GM19438 (cell line): ENCODE measurements around the gene JAM2.
"Not testable (repeated sequence)": the region's sequence is repeated elsewhere in the genome, so short reads cannot be mapped to it uniquely, and the experiment has no call there.

Source experiments
- ATAC-seq: cut with Tn5 transposase; IDR thresholded peaks from one replicate; pipeline ENCODE4 v1.9.1; 2021; ENCODE audit warnings: low read depth; ENCODE audit not compliant: unreplicated experiment

The JAM2 gene

DNA sequence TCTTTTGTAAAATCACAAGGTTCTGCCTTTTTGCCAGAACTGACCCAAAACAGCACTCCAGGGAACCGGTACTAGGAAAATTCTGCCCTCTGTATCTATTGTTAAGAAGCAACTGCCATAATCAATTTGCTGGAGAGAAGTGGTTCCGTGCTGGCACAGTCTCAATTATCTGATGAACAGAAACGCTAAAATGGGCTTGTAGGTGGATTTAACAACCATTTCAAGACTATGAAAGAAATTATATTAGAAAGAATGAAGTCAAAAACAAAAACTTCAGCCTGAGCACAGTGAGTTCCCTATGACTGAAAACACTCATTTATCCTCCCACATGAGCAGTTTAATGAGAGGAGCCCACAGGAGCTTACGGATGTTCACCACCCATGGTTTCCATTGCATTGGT is 4.4 kb downstream of the JAM2 start:
- ATAC-seq: no peak

DNA sequence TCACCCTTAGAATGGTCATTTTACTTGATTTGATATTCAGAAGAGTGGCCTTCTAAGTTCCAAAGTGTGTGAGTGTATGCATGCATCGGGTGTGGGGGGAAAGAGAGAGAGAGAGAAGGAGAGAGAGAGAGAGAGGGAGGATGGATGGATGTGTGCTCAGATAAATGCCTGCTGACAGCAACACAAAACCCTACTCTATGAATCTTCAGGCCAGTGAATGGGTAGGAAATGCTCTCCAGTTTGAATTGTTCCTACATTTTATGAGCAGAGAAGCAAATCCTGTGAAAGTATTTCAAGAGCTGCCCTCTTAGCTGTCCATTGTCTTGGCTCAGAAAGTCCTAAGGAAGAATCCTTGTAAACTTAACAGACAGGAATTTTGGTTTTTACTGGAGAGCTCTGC is 7.4 kb downstream of the JAM2 start:
- ATAC-seq: no peak

DNA sequence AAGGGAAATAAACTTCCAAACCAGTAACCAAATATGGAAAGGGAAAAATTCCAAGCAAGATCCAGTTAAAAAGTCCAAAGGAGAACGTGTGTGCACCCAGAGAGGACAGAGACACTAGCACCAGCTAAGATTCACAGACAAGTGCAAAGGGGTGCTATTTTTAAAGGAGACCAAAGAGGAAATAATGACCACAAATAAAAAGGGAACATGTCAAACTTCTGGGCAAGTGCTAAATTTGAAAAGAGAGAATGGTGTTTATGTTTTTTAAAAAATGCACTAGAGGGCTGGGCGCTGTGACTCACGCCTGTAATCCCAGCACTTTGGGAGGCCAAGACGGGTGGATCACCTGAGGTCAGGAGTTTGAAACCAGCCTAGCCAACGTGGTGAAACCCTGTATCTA is 8.6 kb downstream of the JAM2 start:
- no peak for ATAC-seq

DNA sequence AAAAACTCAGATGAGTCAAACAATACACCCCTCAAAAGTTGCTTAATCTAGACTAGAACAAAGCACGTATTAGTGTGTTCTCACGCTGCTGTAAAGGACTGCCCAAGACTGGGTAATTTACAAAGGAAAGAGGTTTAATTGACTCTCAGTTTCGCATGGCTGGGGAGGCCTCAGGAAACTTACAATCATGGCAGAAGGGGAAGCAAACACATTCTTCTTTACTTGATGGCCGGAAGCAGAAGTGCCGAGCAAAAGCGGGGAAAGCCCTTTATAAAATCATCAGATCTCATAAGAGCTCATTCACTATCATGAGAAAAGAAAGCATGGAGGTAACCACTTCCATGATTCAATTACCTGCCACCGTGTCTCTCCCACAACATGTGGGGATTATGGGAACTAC is 10.1 kb downstream of the JAM2 start:
- no peak for ATAC-seq

DNA sequence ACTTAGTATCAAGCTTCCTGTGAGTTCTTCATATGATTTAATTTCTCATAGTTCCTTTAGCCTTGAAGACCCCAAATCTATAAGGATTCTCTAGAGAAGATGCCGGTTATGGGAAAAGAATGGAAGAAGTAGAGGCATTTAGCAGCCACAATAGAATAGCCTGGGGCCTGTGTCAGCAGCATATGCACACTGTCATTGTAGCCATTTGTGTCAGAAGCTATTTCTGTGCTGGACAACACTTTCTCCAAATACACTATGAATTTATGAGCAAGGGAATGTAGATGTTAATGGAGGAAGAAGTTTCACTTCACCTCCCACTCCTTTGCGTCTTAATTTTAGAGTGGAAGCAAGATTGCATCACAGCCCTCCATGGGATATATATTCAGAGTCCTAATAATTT is 17.4 kb downstream of the JAM2 start:
- ATAC-seq: no peak

DNA sequence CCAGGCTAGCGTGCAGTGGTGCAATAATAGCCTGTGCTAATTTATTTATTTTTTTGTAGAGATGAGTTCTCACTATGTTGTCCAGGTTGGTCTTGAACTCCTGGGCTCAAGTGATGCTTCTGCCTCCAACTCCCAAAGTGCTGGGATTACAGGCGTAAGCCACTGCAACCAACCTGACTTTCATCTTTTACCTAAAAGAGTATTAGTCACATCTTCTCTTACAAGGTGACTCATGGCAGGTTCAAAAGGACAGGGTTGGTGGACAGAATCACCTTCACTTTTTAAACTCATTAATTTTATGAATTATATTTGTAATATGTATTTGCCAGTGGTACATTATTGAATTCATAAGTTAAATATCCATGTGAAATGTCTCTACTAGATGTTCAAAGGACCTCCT is 18.1 kb downstream of the JAM2 start:
- no peak for ATAC-seq

DNA sequence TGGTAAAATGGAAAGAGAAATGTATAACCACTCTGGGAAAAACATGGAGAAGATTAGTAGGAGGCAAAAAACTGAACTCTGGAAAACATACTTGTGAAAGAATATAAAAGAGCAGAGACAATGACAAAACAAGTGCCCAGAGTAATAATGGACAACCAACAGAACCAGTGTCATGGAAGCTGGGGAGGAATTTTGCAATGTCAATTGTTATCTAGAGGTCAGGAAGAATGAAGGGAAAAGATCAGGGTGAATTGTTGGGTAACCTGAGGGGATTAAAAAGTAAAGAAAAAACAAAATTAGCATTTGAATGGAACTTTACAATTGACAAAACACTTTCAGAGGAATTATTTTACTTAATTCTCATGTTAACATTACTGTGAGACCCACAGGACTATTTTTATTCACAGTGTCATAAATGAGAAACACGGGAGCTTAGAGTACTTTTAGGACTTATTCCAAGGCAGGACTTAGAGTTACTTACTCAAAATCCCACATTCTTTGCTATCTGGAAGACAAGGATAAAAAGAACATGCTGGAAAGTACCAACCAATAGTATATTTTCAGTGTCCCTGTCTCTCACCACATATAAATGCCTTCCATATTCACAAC is 19.5 kb downstream of the JAM2 start:
- ATAC-seq: no peak

DNA sequence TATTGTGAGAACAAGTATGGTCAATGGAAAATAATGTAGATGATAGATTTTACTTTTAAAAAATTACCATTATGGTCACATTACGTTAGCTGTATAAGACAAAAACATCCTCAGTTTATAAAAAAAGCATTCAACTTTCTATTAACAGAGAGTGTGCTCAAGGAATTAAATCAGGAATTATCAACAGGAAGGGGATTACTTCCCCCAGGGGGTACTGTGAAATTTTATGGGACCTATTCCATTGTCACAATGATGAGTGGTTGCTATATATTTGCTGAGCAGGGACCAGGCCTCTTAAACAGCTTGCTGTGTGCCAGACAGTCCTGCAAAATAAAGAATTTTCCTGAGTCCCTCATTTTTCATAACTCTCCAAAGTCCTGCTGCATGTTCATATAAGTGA is 21.2 kb downstream of the JAM2 start:
- ATAC-seq: no peak

DNA sequence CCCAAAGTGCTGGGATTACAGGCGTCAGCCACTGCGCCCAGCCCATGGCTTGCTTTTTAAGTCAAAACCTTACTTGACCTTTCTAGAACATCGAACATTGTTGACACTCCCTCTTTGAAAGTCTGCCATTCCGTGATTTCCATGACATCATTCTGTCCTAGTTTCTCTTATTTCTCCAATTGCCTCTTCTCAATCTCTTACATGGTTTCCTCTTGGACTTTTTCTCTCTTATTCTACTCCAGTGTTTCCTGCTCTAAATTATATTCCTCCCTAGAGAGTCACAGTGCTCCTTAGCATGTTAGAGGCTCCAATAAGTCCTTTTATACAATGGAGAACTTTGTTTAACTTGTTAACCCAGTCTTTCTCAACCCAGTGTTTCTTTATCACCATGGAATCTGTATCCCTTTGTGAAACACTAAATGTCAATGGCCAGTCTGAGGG is 25.5 kb downstream of the JAM2 start:
- ATAC-seq: no peak

DNA sequence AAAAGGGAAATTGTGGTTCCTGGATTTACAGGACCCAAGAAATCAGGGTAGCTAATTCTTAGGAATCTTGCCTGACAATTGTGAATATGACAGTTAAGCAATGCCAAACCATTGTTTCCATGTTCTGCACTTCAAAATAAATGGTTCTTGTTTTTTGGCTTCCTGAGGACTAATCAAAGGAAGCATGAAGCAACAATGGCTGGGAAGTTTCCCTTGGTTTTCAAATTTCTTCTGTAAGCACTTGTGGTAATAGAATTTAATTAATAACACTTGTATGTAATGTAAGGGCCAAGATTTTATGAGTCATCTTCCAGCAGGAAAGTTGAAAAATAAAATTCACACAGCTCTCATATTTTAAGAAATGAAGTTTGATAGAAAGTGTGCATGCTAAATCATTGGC is 31.7 kb downstream of the JAM2 start:
- no peak for ATAC-seq

DNA sequence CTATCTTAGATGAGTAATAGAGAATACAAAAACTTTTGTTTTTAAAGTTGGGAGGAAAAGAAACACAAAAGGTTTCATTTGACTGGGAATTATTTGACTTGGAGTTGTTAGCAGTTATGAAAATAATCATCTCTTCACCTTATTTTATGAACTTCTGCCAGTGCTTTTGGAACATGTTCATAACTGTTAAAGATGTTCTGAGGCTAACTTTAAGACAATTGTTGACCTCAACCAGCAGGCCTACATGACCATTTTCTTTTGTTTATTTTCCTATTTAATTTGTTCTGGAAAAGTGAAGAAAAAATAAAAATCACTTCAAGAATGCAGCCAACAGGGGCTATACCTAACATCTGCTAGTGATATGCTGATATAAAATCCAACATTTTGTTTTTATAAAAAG is 37.4 kb downstream of the JAM2 start:
- no peak for ATAC-seq

DNA sequence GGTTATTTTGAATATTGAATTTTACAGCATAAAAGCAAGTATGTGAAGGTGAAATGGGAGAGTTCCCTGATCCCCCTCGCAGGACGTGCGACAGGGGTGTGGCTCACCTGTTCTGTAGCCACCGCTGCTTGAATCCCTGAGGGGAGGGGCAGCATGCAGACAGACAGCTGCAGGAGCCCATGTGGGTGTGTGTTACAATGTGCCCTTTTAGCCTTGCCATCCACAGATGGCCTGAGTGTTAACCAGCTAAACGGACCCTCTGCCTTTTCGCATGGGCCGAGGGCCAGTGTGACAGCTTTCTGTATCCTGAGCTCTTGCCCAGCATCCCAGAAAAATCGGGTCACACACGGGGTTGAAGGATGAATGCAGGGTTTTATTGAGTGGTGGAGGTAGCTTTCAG is 43.3 kb downstream of the JAM2 start:
- no peak for ATAC-seq

DNA sequence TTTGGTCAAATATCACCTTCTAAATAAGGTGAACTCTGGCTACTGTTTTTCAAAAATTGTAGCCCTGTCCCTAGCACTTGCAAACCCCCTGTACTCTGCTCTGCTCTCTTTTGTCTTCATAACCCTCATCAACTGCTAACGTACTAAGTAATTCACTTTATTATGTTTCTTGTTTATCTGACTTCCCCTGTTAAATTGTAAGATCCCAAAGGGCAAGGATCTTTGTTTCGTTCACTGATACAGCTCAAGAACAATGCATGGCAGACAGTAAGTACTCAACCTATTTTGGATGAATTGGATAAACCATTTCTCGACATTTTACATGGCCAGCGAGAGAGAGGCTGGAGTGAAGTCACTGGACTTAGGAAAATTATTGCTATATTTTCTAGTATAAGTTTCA is 48.7 kb downstream of the JAM2 start:
- ATAC-seq: no peak

DNA sequence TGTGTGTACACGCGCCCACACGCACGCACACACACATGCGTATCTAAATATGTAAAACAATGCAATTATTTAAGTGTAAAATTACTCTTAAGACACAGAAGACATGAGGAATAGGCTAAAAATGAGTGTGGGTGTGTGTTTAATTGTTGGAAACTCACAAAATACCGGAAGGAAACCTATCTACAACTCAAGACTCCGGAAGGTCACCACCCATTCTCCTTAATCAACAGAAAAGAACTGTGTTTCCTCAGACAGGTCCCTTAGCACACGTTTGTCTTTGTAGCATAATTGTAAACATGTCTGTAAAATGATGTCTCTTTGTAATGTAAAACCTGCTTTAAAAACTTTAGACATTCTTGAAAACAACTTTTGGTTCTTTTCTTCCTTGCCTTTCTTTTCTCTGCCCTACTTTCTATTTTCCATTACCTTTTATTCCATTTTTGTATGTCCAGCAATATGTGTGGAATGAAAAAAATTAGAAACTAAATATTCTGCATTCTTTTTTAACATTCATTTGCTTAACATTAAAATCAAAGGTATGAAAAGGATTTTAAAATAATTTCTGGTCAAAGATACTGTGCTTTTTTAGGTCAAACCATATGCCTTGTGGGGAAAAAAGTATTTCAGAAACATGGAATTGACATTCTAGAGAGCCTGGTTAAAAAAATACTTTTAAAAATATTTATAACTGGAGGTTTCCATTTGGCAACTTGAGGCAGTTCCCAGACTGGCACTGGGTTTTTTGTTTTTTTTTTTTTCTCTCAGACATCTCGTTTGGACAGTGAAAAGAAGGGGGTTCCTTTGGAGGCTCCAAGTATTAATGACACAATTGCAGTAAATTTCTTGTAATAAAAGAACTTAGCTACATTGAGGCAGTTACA is 49.5 kb downstream of the JAM2 start:
- ATAC-seq: no peak

DNA sequence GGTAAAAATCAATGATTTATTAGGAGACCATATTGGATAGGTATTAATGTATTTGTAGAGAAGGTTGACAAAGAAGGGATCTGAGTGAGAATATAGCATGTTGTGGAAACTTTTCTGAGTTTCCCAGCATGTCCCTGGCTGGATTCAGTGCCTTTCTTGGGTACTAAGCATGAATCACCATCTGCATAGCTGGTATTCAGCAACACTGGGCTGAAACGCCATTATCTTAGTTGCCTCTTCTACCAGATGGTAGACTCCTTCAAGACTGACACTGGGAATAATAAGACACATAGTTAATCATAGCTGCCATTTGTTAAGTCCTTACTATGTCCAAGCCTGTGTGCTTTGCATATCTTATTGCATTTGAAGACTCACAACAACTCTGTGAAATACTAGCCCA is 50.2 kb downstream of the JAM2 start:
- ATAC-seq: no peak

DNA sequence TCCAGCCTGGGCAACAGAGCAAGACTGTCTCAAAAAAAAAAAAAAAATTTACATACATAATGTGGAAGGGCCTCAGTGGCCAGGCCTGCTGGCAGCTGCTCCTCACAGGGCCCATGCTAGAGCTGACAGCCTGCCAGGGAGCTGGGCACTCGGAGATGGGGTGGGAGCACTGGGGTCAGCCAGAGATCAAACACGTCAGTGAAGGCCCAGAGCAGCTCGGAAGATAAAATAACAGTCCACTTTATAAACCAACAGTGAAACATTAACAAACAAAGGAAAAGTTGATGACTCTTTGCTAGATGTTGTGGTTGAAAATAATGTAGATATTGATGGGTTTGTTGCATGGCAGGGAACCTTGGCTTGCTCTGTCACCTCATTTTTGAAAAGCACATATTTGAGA is 52.9 kb downstream of the JAM2 start:
- no peak for ATAC-seq

DNA sequence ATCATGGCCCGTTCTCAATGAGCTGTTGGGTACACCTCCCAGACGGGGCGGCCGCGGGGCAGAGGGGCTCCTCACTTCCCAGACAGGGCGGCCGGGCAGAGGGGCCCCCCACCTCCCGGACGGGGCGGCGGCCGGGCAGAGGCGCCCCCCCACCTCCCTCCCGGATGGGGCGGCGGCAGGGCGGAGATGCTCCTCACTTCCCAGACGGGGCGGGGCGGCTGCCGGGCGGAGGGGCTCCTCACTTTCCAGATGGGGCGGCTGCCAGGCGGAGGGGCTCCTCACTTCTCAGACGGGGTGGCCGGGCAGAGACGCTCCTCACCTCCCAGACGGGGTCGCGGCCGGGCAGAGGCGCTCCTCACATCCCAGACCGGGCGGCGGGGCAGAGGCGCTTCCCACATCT is 56.4 kb downstream of the JAM2 start:
- ATAC-seq: not testable (repeated sequence)

DNA sequence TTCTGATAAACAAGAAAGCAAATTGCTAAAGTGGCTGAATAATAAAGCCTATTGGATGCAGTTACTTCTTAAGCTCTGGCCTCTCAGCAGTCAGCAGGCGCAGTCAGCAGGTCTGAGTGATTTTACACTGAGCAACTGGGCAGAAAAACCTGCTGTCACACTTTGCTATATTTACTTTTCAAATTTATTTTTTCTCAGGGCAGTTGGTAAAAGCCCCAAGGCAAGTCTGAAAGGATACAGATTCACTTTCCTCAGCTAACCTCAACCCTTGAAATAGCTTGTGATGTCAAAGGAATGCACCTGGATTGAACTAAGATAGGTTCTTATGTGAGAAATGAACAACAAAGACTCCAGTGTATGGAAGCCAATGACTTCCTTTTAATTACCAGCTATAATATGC is 61.7 kb downstream of the JAM2 start:
- no peak for ATAC-seq

DNA sequence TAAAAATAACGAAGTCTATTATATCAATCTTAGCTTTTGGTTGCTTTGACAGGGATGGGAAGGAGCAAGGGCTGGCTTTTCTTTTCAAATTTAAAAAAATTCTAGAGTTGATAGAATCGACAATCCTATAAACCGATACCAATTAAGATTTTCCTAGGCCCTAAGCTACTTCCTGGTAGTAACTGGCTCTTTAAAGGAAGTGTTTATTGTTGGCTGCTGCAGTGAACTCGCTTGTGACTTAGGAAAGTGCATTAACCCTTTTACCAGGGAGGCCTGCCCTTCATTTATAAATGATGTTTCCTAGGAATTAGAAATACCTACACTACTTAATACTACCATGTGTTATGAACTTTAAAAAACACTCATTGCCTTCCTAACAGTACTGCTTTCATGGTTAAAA is 62.5 kb downstream of the JAM2 start:
- no peak for ATAC-seq

DNA sequence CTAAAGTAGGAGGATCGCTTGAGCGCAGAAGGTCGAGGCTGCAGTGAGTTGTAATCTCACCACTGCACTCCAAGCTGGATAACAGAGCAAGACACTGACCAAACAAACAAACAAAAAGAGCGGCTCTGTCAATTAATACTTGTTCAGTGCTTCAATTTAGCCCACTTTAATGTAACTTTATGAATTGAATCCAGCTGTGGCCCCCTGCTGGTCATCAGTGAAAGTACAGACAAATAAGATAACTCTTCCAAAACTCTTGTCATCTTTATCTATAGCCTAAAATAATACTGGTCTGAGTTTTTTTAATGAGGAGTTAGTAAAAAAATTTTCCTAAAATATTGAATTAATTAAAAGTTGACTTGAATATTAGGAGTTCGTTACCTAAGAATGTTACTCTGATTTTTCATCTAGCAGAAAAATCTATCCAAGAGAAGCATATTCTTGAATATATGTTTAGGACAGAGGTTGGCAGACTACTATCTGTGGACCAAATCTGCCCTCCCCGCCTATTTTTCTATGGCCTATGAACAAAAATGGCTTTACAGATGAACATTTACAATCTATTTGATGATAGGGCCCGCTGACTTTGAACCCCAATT is 69.5 kb downstream of the JAM2 start:
- no peak for ATAC-seq

DNA sequence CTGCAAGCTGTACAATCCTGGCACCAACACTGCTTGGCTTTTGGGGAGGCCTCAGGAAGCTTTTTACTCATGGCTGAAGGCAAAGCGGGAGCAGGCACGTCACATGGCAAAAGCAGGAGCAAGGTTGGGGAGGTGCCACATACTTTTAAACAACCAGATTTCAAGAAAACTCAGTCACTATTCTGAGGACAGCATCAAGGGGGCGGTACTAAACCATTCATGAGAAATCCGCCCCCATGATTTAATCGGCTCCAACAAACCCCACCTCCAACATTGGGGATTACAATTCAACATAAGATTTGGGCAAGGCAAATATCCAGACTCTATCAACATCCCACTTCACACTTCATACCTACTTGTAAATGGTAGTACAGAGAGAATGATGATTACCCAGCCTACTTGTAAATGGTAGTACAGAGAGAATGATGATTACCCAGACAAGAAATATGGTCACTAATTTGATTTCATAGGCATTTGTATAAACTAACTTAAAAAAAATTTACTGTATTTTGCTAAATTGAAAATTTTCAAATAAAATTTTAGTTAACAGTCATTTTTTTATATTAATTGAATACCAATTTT is 70.7 kb downstream of the JAM2 start:
- no peak for ATAC-seq

DNA sequence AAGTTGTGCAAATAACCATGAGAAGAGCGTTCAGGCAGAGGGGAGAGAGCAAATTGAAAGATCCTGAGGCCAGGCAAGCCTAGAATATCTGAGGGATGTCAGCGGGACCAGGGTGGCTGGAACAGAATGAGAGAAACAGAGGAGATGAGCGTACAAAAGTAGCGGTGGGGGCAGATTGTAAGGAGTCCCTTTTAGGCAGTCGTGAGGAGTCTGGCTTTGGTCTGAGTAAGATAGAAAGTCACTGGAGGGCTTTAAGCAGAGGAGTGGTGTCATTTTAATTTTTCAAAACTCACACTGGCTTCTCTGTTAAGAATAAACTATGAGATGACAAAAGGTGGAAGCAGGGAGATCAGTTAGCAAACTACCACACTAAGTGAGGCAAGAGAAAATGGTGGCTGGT is 71.5 kb downstream of the JAM2 start:
- no peak for ATAC-seq
